HT-29 (cell line): ENCODE results near the gene CNIH3. TPM values are rescaled to one million over a fixed set of nuclear protein-coding genes. Genes with fewer than 3 reads are reported as not detected.

Source experiments
- DNase-seq: peaks from one replicate; pipeline ENCODE4 v3.0.0-alpha.2; 2015; ENCODE audit warnings: low spot score
- total RNA-seq: library from RNA; depleted of rRNA; stranded (reverse); fragments of >200 nt; shearing (Covaris generic); gene quantifications from 2 replicates; pipeline ENCODE4 v1.2.3, GENCODE V29; 2014

CNIH3 gene
- total RNA-seq, 1 experiment from 2014 or later = 1.1 TPM

- DNase-seq = peak; percentile 63
Observed at GRCh38 chr1:224641030-224641429, 24.9 kb downstream of the CNIH3 start.

GRCh38 chr1:224643653-224644052 lies 27.5 kb downstream of the CNIH3 start:
- DNase-seq = no peak

DNA sequence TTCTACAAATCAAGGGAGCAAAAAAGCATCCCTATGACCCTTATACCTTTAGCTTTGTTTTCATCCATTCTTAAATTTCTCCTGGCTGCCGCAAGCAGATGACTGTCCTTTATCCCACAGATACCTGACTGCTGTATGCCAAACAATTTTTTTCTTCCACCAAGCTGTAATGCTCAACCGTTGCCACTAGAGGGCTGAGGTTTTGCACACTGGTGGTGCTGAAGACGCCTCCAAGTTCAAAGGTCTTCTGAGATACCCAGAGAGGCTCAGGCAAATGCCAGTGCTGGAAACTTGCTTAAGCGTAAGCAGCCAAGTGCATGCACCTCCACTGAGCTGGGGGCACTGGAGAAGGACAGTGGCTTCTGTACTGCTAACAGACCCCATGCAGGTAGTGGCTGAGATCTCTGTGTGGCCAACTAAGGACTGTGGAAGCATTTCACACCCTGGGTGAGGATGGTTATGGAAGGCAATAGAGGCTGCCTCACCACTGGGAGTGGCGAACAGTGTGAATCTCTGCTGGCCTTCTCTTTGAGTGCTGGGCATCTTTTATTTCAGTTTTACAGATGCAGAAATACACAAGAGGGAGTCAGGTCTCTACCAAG lies 28.5 kb downstream of the CNIH3 start:
- DNase-seq = peak; percentile 71

DNA sequence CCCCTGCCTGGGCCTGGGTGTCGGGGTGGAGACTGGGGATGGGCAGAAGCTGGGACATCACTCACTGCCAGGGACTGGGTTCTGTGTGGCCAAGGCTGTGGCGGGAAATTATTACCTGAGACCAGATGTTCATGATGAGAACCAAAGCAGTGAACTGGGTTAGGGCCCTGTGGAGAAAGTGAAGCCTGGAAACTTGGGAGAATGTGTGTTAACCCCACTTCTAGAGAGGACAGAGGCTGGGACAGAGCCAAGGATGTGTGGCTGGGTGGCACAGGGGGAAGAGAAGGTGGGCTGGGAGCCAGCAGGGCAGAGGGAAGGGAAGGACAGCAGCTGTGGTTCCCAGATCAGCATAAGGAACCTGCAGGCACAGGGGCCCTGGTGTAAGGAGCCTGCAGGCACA lies 31.3 kb downstream of the CNIH3 start:
- no peak for DNase-seq

DNA sequence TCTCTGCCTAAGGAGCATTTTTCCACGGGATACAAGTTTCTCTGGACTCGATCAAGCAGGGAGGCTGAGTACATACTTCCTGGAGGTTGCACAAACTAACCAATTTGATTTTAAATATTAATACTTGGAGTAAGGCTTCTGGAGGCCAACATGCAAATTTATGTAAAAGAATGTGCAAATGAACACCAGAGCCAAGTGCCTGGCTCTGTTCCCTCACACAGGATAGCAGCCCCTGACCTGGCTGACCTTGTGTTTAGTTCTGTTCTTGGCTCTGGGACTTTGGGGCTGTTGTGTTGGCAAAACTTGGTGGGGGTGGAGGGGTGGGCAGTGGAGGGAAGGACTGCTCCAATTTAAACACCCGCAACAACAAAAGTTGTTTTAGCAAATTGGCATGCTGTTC lies 34.2 kb downstream of the CNIH3 start:
- DNase-seq = no peak

- no peak for DNase-seq
Observed at GRCh38 chr1:224651188-224651587, 35.1 kb downstream of the CNIH3 start.

GRCh38 chr1:224656392-224656791 lies 40.3 kb downstream of the CNIH3 start:
- DNase-seq = no peak

- DNase-seq = no peak
Observed at GRCh38 chr1:224660074-224660473, 44.0 kb downstream of the CNIH3 start.

GRCh38 chr1:224662870-224663269 lies 46.8 kb downstream of the CNIH3 start:
- no peak for DNase-seq

DNA sequence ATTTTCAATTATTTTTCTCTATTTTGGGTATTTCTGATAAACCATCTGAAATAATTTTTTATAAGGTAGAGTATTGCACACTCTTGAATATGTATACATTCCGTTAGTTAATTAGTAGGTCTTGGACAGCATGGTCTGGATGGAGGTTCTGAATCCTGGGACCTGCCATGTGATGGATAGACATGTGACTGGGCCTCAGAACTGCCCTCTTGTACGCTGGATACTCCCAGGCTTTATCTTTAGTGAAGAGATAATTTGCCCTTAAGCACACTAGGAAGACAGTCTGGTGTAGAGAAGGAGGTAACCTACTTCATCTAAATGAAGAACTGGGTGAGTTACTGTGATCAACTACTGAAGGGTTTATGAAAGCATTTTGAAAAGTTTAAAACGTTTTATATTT lies 48.9 kb downstream of the CNIH3 start:
- DNase-seq = no peak

GRCh38 chr1:224666078-224666477 lies 50.0 kb downstream of the CNIH3 start:
- DNase-seq = no peak

- DNase-seq = no peak
Observed at GRCh38 chr1:224666913-224667312, 50.8 kb downstream of the CNIH3 start.

- DNase-seq = no peak
Observed at GRCh38 chr1:224668984-224669383, 52.9 kb downstream of the CNIH3 start.

DNA sequence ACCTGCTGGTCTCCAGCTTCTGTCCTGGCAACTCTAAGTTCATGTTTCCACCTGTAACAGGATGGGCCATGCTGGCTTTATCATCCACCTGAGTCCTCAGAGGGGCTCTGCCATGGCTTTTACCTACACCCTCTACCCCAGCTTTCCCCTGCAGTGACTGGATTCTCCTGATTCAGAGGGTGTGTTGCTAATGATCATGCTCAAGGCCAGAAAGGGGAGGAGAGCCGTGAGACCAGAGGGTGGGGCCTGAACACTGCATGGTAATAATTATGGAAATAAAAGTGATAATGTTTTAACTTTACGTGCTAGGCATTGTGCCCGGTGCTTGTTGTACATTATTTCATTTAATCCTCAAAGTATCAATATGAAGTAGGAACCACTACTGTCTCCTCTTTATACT lies 53.3 kb downstream of the CNIH3 start:
- no peak for DNase-seq

GRCh38 chr1:224670506-224670905 lies 54.4 kb downstream of the CNIH3 start:
- no peak for DNase-seq

- no peak for DNase-seq
Observed at GRCh38 chr1:224671076-224671475, 55.0 kb downstream of the CNIH3 start.

GRCh38 chr1:224673141-224673540 lies 57.0 kb downstream of the CNIH3 start:
- no peak for DNase-seq

DNA sequence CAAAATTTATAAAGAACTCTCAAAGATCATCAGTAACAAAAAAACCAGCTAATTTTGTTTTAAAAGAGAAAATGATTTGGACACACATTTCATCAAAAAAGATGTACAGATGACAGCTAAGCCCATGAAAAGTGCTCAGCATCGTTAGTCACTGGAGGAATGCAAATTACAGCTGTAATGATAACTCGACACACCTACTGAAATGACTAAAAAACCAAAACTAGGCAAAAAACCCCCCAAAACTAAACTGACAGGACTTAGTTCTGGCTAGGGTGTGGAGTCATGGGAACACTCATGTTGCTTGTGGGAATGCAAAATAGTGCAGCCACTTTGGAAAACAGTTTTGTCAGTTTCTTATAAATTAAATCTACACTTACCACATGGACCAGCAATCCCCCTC lies 59.5 kb downstream of the CNIH3 start:
- no peak for DNase-seq

GRCh38 chr1:224676551-224676950 lies 60.4 kb downstream of the CNIH3 start:
- DNase-seq = no peak

DNA sequence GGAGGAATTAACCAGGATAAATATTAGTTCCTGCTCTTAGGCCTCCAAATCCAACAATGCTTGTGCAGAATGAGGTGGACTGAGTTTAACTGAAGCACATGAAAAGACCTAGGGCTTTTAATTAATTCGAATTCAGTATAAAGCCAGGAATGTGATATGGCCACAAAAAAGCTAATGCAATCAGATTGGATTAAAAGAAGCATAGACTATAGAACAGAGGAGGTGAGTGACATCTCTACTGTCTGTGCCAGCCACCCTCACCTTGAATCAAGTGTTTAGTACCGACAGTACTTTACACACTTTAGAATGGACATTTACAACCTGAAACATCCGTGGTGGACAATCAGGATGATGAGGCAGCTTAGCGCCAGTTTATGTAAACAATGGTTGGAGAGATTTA lies 62.1 kb downstream of the CNIH3 start:
- DNase-seq = no peak

DNA sequence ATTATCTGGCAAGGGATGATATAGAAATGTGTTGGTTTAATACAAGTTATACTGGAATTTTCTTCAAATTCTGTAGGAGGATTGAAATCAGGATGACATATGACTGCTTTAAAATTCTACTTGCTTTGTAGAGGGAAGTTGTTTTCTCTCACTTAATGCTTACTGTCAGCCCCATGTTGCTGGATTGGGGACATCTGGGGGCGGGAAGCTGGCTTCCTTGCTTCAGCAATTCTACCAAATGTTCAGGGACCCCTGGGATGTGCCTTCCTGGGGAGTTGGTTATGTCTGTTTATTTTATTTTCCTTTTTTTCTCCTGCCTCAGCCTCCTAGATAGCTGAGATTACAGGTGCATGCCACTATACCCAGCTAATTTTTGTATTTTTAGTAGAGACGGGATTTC lies 63.5 kb downstream of the CNIH3 start:
- DNase-seq = no peak

GRCh38 chr1:224681816-224682215 lies 65.7 kb downstream of the CNIH3 start:
- no peak for DNase-seq

GRCh38 chr1:224683936-224684335 lies 67.8 kb downstream of the CNIH3 start:
- DNase-seq = no peak

GRCh38 chr1:224684979-224685425 lies 68.9 kb downstream of the CNIH3 start:
- DNase-seq = no peak
